Activated CD4-positive, alpha-beta T cell treated with anti-CD3 and anti-CD28 coated beads for 1 hour (primary cell): ENCODE results near the gene ACSS3.

Source experiments
- DNase-seq: peaks from one replicate; pipeline ENCODE4 v3.0.0-alpha.2; 2020

ACSS3 gene

DNA sequence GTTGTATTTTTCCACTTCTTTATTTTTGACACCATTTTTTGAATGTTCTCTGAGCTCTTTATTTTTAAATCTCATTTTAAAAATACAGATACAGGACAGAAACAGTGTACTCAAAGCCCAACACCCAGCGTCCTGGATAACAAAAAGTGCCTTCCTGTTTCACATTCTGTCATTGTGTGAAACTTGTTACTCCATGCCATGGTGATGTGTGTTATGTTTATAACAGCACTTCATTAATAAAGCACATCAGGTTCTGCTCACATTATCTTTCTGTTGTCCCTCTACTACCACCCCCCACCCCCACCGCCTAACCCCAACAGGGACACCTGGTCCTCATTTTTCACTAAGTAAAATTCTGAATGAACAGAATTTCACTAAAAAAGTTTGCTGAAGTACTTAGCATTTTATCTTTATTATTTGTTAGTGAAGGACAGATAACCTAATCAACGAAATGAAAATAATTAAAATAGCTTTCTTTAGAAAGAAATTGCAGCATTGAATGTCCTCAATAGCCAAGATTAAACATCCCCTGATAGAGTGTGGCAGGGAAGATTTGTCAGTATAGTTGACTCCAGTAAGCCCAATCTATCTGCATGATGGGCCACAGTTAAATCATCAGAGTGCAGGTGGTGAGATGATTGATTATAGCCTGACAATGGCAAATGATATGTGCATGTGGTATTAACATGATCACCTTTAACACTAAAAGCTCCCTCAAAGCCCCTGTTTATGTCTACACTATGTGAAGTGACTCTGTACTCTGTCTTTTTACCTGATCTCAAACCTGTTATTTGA, 153.9 kb downstream of the ACSS3 start:
- no peak for DNase-seq

DNA sequence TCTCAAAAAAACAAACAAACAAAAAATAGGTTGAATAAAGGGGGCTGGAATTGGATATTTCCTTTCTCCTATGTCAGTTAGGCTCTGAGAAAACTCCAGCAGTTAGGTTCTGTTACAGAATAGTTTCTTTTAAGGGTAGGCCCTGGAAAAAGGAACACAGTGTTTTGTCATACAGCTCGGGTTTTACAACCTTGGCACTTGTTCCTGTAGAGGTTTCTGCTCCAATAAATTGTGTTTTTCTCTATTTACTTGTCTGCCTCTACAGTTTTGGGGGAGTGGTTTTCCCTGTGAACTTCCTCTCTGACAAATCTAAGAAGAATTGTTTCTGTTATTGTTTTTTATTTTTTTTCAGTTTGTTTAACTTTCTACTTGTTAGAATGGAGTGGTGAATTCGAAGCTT, 167.6 kb downstream of the ACSS3 start:
- DNase-seq: no peak

DNA sequence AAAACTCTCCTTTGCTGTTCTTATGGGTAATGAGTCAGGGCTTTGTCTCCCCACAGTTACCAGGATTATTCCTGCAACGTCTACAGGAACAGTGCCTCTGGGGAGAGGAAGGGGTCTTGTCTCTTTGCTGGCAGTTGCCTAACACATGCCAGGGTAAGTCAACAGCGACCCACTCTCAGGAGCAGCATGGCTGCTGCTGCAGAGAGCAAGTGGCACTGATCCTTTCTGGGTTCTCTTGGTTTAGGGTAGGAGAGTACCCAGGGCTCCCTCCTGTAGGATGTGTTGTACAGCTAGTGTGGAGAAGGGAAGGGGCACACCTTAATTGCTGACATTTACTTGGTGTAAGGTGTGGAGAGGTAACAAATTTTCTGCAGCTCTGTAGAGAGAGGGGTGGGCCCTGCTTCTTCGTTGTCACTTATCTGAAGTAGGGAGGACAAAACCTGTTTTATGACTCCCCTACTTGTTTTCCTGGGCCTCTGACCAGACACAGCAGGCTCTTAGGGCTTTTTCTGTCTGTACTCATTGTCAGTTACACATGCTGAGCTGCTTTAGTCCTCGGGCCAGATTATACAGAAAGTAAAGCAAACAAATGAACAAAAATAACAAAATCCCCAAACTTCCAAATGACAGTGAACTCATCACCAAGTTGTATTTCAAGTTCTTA, 168.2 kb downstream of the ACSS3 start:
- no peak for DNase-seq

GRCh38 chr12:81249976-81250375, 172.1 kb downstream of the ACSS3 start:
- no peak for DNase-seq

DNA sequence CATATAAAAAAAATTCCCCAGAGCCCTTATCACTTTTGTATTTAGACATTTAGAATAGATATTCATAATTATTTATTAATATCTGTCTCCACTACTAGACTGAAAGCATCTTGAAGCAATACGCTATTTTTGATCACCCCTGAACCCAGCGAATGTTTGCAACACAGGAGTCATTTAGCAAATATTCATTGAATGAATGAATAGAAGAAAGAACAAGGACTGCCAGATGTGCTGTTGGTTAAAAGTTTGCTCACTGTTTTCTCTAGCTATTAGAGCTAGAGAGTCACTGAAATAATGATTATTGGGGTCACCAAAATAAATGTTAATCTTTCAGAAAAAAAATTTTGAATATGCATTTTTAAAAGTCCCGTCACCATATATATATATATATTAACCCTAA, 174.3 kb downstream of the ACSS3 start:
- DNase-seq: no peak

- no peak for DNase-seq
Measured at GRCh38 chr12:81253360-81253759, 175.5 kb downstream of the ACSS3 start.

DNA sequence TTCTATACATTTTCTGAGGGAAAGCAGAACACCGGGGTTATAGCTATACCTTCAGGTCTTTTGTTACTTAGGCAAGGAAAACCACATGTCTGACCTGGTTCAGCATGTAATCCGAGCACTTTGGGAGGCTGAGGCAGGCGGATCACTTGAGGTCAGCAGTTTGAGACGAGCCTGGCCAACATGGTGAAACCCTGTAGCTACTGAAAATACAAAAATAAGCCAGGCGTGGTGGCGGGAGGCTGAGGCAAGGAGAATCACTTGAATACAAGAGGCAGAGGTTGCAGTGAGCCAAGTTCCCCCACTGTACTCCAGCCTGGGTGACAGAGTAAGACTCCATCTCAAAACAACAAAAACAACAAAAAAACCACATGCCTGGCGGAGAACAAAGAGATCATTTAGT, 177.6 kb downstream of the ACSS3 start:
- no peak for DNase-seq

GRCh38 chr12:81255947-81256346, 178.1 kb downstream of the ACSS3 start:
- DNase-seq: no peak

DNA sequence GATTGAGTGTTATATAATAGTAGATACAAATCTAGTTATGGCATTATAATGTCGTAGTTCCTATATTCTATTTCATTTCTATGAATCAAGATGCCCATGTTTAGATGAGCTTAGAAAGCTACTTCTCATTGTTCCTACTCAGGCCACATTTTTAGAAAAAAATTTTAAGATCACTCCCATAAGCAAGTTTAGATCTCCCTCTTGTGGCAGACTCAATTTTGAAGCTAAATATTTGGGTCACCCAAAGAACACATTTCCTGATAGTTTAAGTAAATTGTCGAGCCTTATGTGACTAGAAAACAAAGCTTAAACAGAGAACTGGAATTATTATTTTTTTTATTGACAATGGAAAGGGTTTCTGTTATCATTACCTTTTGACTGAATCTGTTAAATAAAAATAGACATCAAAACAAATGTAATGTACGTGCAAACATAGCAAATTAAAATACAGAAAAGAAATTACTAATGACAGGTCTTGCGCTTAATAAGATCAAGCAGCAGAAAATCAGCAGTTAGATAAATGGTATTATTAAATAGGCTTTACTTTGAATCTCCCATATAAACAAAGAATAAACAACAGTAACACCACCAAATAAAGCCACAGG, 180.2 kb downstream of the ACSS3 start:
- DNase-seq: no peak

GRCh38 chr12:81259360-81259759, 181.5 kb downstream of the ACSS3 start:
- DNase-seq: no peak

DNA sequence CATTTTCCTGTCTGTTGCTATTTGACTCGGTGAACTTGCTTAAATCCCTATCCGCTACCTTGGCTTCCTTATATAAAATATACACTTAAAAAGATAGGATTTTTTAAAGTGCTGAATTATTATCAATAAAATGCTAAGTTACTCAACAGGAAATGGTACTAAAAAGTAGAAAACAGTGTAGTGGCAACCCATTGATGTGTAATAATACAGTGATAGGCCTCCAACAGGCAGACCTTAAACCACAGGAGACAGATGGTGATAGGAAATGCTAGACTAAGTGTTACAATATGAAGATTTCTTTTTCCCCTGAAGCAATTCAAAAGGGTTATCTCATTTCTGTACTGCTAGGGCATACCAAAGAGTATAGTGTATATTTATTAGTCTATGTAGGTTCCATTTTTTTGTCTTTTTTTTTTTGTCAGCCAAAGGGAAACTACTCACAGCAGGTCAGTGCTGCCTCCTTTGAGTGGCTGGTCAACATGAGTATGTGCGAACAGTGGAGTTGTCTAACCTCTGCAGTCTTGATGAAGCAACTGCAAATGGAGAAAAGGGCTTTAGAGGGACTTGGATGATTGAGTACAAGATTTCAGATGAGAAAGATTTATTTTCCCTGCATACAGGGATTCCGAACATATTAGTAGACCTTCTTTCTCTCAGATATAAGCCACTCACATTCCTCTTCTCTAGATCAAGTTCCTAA, 183.8 kb downstream of the ACSS3 start:
- DNase-seq: no peak

DNA sequence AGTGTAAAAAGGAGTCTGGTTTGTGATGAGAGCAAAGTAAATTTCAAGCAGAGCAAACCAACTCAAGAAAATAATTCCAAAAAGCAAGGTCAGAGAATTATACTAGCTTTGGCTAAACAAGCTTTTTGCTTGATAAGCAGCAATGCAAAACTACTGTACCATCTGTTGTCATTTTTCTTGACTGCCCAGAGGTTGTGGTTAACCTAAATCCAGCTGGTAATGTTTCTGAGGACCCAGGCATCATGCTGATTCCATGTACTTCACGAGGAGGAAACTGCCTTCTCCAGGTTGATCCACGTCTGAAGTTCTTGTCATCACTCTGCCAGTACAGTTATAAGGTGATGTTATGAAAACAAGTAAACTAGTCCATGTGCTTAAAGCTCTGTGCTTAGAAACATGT, 185.2 kb downstream of the ACSS3 start:
- no peak for DNase-seq

- no peak for DNase-seq
Measured at GRCh38 chr12:81270385-81270784, 192.5 kb downstream of the ACSS3 start.

- no peak for DNase-seq
Measured at GRCh38 chr12:81274637-81275529, 197.0 kb downstream of the ACSS3 start.

DNA sequence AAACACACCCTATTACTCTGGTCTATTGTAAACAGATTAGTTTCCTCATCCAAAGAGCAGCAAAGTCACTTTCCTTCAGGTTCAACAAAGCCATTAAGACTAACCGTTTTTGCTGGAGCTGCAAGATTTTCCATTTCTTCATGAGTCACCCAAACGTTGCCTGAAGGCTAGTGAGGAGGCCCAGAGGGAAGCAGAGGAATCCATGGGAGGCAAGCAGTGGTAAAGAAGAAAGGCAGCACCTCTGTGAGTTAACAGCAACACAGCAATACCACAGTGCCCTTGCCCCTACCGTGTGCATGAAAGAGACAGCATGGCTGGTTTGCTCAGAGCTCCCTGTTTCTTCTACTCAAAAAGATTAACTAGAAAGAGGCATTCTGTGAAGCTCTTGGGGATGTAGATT, 206.3 kb downstream of the ACSS3 start:
- DNase-seq: no peak

- no peak for DNase-seq
Measured at GRCh38 chr12:81288651-81289050, 210.8 kb downstream of the ACSS3 start.

- no peak for DNase-seq
Measured at GRCh38 chr12:81294325-81295190, 216.7 kb downstream of the ACSS3 start.

GRCh38 chr12:81295251-81295650, 217.4 kb downstream of the ACSS3 start:
- no peak for DNase-seq

- no peak for DNase-seq
Measured at GRCh38 chr12:81296556-81297305, 218.9 kb downstream of the ACSS3 start.

GRCh38 chr12:81297601-81298000, 219.7 kb downstream of the ACSS3 start:
- DNase-seq: no peak

- DNase-seq: no peak
Measured at GRCh38 chr12:81300454-81300853, 222.6 kb downstream of the ACSS3 start.
